ENCODE data around the gene SEC16A. TPM values are rescaled to one million over a fixed set of nuclear protein-coding genes. Genes with fewer than 3 reads are reported as not detected.
A peak's percentile ranks its signal among the peaks of the same experiment; 100 is the strongest.

The SEC16A gene
- total and polyA plus RNA-seq, 7 experiments from 2014 or later: 25.4 to 88.5 (median 83.0) TPM

- ATAC-seq (no peak), DNase-seq (no peak)
- POLR2A ChIA-PET: no interaction called here
- no peaks in the 10 kb centered on the region for H3K4me1 Mint-ChIP-seq
- no peak overlapping the region for H3K27ac Mint-ChIP-seq
- no peaks in the 10 kb centered on the region for H3K9me3 Mint-ChIP-seq
- Histone ChIP-seq H3K36me3 (ENCODE audit: control insufficient read depth in 2 of 3, insufficient read depth in 3 of 3, low read length in 3 of 3) (peaks cover 0 to 100% (median 14%) of the 10 kb centered on the region in 3 experiments), H3K9me3 (ENCODE audit: control insufficient read depth in 2 of 3, low read length in 3 of 3) (no peaks in the 10 kb centered on the region), H3K4me3 (ENCODE audit: low read length) (no peak overlapping the region), H3K27me3 (ENCODE audit: control insufficient read depth in 2 of 2, insufficient read depth in 2 of 2, low read length in 2 of 2) (no peaks in the 10 kb centered on the region), H3K4me1 (ENCODE audit: control insufficient read depth in 2 of 2, insufficient read depth in 2 of 2, low read length in 2 of 2) (no peaks in the 10 kb centered on the region), H3K27ac (ENCODE audit: low read depth, low read length) (no peak overlapping the region)
- intact Hi-C loops (cut with micrococcal nuclease): loop anchor here (2.0 to 5.0 kb wide), 3 partner anchors 20 to 34 kb away; partner anchors contain the start of gene NOTCH1 (in 2 of the 2)
- H3K27me3 Mint-ChIP-seq: no peaks in the 10 kb centered on the region
- H3K36me3 Mint-ChIP-seq: peaks cover 0 to 6% (median 0%) of the 10 kb centered on the region in 5 donors
- CTCF ChIA-PET: no interaction called here
- no peak overlapping the region for H3K4me3 Mint-ChIP-seq
These were observed 30.4 kb upstream of the SEC16A start for GRCh38 chr9:136513191-136513590.

- no peak overlapping the region for H3K27ac ChIP-seq (ENCODE audit: low read depth, low read length)
- DNase-seq: no peak
- no peak overlapping the region for H3K4me3 Mint-ChIP-seq
- intact Hi-C loops (cut with micrococcal nuclease): loop anchor here (2.0 to 5.0 kb wide), 3 partner anchors 20 to 35 kb away; partner anchors contain the start of gene NOTCH1 (in 2 of the 2)
- H3K4me3 ChIP-seq (ENCODE audit: low read length): no peak overlapping the region
- no peaks in the 10 kb centered on the region for H3K9me3 ChIP-seq (ENCODE audit: control insufficient read depth in 2 of 3, low read length in 3 of 3)
- H3K27ac Mint-ChIP-seq: no peak overlapping the region
- H3K9me3 Mint-ChIP-seq: no peaks in the 10 kb centered on the region
- peak; percentile 76 for ATAC-seq
- peaks cover 0 to 6% (median 0%) of the 10 kb centered on the region in 5 donors for H3K36me3 Mint-ChIP-seq
- ChIA-PET POLR2A (no interaction called here), CTCF (no interaction called here)
- H3K36me3 ChIP-seq (ENCODE audit: control insufficient read depth in 2 of 3, insufficient read depth in 3 of 3, low read length in 3 of 3): peaks cover 0 to 100% (median 12%) of the 10 kb centered on the region in 3 experiments
- no peaks in the 10 kb centered on the region for H3K27me3 Mint-ChIP-seq
- no peaks in the 10 kb centered on the region for H3K4me1 Mint-ChIP-seq
- H3K27me3 ChIP-seq (ENCODE audit: control insufficient read depth in 2 of 2, insufficient read depth in 2 of 2, low read length in 2 of 2): no peaks in the 10 kb centered on the region
- no peaks in the 10 kb centered on the region for H3K4me1 ChIP-seq (ENCODE audit: control insufficient read depth in 2 of 2, insufficient read depth in 2 of 2, low read length in 2 of 2)
These were observed 29.8 kb upstream of the SEC16A start for GRCh38 chr9:136512651-136513071.

- H3K27ac Mint-ChIP-seq: no peak overlapping the region
- no peak for DNase-seq
- no peaks in the 10 kb centered on the region for H3K4me1 Mint-ChIP-seq
- Histone ChIP-seq H3K27me3 (ENCODE audit: control insufficient read depth in 2 of 2, insufficient read depth in 2 of 2, low read length in 2 of 2) (no peaks in the 10 kb centered on the region), H3K27ac (ENCODE audit: low read depth, low read length) (no peak overlapping the region), H3K4me1 (ENCODE audit: control insufficient read depth in 2 of 2, insufficient read depth in 2 of 2, low read length in 2 of 2) (no peaks in the 10 kb centered on the region), H3K36me3 (ENCODE audit: control insufficient read depth in 2 of 3, insufficient read depth in 3 of 3, low read length in 3 of 3) (peaks cover 0 to 100% (median 12%) of the 10 kb centered on the region in 3 experiments), H3K9me3 (ENCODE audit: control insufficient read depth in 2 of 3, low read length in 3 of 3) (no peaks in the 10 kb centered on the region), H3K4me3 (ENCODE audit: low read length) (no peak overlapping the region)
- POLR2A ChIA-PET: no interaction called here
- intact Hi-C loops (cut with micrococcal nuclease): loop anchor here (2.0 to 5.0 kb wide), 3 partner anchors 21 to 35 kb away; partner anchors contain the start of gene NOTCH1 (in 2 of the 2)
- no peak overlapping the region for H3K4me3 Mint-ChIP-seq
- CTCF ChIA-PET: no interaction called here
- no peak for ATAC-seq
- H3K9me3 Mint-ChIP-seq: no peaks in the 10 kb centered on the region
- no peaks in the 10 kb centered on the region for H3K27me3 Mint-ChIP-seq
- H3K36me3 Mint-ChIP-seq: peaks cover 0 to 6% (median 0%) of the 10 kb centered on the region in 5 donors
These were observed 29.1 kb upstream of the SEC16A start for GRCh38 chr9:136511670-136512592.

- Histone ChIP-seq H3K4me3 (ENCODE audit: low read length) (no peak overlapping the region), H3K27ac (ENCODE audit: low read depth, low read length) (no peak overlapping the region), H3K4me1 (ENCODE audit: control insufficient read depth in 2 of 2, insufficient read depth in 2 of 2, low read length in 2 of 2) (no peaks in the 10 kb centered on the region), H3K9me3 (ENCODE audit: control insufficient read depth in 2 of 3, low read length in 3 of 3) (no peaks in the 10 kb centered on the region), H3K27me3 (ENCODE audit: control insufficient read depth in 2 of 2, insufficient read depth in 2 of 2, low read length in 2 of 2) (no peaks in the 10 kb centered on the region), H3K36me3 (ENCODE audit: control insufficient read depth in 2 of 3, insufficient read depth in 3 of 3, low read length in 3 of 3) (peaks cover 0 to 100% (median 12%) of the 10 kb centered on the region in 3 experiments)
- POLR2A ChIA-PET: interaction anchor here (0.7 kb wide), 1 partner anchor 15 kb away, joined by 3 read pairs; no protein-coding TSS in a partner anchor
- no peak overlapping the region for H3K27ac Mint-ChIP-seq
- H3K27me3 Mint-ChIP-seq: no peaks in the 10 kb centered on the region
- H3K36me3 Mint-ChIP-seq: peaks cover 0 to 6% (median 0%) of the 10 kb centered on the region in 5 donors
- H3K4me3 Mint-ChIP-seq: no peak overlapping the region
- DNase-seq: no peak
- ATAC-seq: no peak
- CTCF ChIA-PET: no interaction called here
- H3K9me3 Mint-ChIP-seq: no peaks in the 10 kb centered on the region
- intact Hi-C loops (cut with micrococcal nuclease): loop anchor here in 1 of 2 donors (5.0 kb wide), 1 partner anchor 36 kb away; the partner anchor contains the start of gene NOTCH1
- no peaks in the 10 kb centered on the region for H3K4me1 Mint-ChIP-seq
These were observed 28.4 kb upstream of the SEC16A start for GRCh38 chr9:136511144-136511669.

- Mint-ChIP-seq H3K36me3 (peaks cover 0 to 6% (median 0%) of the 10 kb centered on the region in 5 donors), H3K9me3 (no peaks in the 10 kb centered on the region), H3K4me1 (no peaks in the 10 kb centered on the region), H3K27ac (no peak overlapping the region), H3K4me3 (no peak overlapping the region), H3K27me3 (no peaks in the 10 kb centered on the region)
- ATAC-seq: no peak
- Histone ChIP-seq H3K27ac (ENCODE audit: low read depth, low read length) (no peak overlapping the region), H3K36me3 (ENCODE audit: control insufficient read depth in 2 of 3, insufficient read depth in 3 of 3, low read length in 3 of 3) (peaks cover 0 to 100% (median 12%) of the 10 kb centered on the region in 3 experiments), H3K4me1 (ENCODE audit: control insufficient read depth in 2 of 2, insufficient read depth in 2 of 2, low read length in 2 of 2) (no peaks in the 10 kb centered on the region), H3K4me3 (ENCODE audit: low read length) (no peak overlapping the region), H3K9me3 (ENCODE audit: control insufficient read depth in 2 of 3, low read length in 3 of 3) (no peaks in the 10 kb centered on the region), H3K27me3 (ENCODE audit: control insufficient read depth in 2 of 2, insufficient read depth in 2 of 2, low read length in 2 of 2) (no peaks in the 10 kb centered on the region)
- ChIA-PET POLR2A (interaction anchor here (0.7 kb wide), 1 partner anchor 14 kb away, joined by 3 read pairs; no protein-coding TSS in a partner anchor), CTCF (no interaction called here)
- intact Hi-C loops (cut with micrococcal nuclease): loop anchor here in 1 of 2 donors (5.0 kb wide), 1 partner anchor 37 kb away; the partner anchor contains the start of gene NOTCH1
- no peak for DNase-seq
These were observed 27.7 kb upstream of the SEC16A start for GRCh38 chr9:136510561-136510960.

- no peaks in the 10 kb centered on the region for H3K27me3 Mint-ChIP-seq
- no peak overlapping the region for H3K4me3 ChIP-seq (ENCODE audit: low read length)
- H3K27ac Mint-ChIP-seq: no peak overlapping the region
- no peaks in the 10 kb centered on the region for H3K4me1 ChIP-seq (ENCODE audit: control insufficient read depth in 2 of 2, insufficient read depth in 2 of 2, low read length in 2 of 2)
- peaks cover 0 to 6% (median 0%) of the 10 kb centered on the region in 5 donors for H3K36me3 Mint-ChIP-seq
- H3K9me3 ChIP-seq (ENCODE audit: control insufficient read depth in 2 of 3, low read length in 3 of 3): no peaks in the 10 kb centered on the region
- H3K9me3 Mint-ChIP-seq: no peaks in the 10 kb centered on the region
- no peaks in the 10 kb centered on the region for H3K27me3 ChIP-seq (ENCODE audit: control insufficient read depth in 2 of 2, insufficient read depth in 2 of 2, low read length in 2 of 2)
- H3K36me3 ChIP-seq (ENCODE audit: control insufficient read depth in 2 of 3, insufficient read depth in 3 of 3, low read length in 3 of 3): peaks cover 0 to 100% (median 11%) of the 10 kb centered on the region in 3 experiments
- ATAC-seq (no peak), DNase-seq (no peak)
- no peaks in the 10 kb centered on the region for H3K4me1 Mint-ChIP-seq
- CTCF ChIA-PET: no interaction called here
- no peak overlapping the region for H3K27ac ChIP-seq (ENCODE audit: low read depth, low read length)
- intact Hi-C loops (cut with micrococcal nuclease): no loop called here
- H3K4me3 Mint-ChIP-seq: no peak overlapping the region
- POLR2A ChIA-PET: no interaction called here
These were observed 26.7 kb upstream of the SEC16A start for GRCh38 chr9:136509549-136509948.

Measured in naive thymus-derived CD4-positive, alpha-beta T cell (primary cell).